ENCODE results near the gene RAB11FIP3. TPM values are rescaled to one million over a fixed set of nuclear protein-coding genes. Genes with fewer than 3 reads are reported as not detected.

RAB11FIP3 gene
- total RNA-seq, 1 experiment from 2014 or later: 37.1 TPM

DNA sequence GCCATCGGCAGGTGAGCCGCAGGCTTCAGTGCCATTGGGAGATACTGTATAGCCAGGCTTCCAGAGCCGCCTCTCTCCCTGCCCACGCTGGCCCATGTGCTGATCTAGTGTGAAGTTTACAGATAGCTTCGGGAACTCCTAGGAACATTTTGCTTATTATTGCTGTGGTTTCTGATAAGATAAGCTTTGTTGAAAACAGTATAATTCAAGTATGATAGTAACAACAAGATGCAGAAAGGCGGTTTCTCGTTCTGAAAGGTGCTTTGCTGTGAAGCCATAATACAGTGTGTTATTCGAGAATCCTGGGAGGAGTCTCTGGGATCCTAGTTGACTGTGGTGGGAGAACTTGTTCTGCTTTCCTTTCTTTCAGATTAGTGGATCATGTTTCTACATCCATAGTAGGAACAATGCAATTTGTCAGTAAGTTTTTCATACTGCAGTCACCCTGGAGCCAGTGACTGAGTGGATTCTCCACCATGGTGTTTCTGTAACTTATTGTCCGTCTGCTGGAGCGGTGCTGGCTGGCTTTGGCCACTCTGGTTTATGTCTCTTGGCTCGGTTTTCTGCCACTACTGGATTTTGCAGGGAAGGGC, 31.5 kb downstream of the RAB11FIP3 start:
- Histone ChIP-seq H3K23me2 (ENCODE audit: insufficient read length, low read depth, low read length, poor library complexity, severe bottlenecking) (no peaks in the 10 kb centered on the region), H3K18ac (ENCODE audit: insufficient read length, low read depth, low read length) (no peak overlapping the region), H2BK15ac (ENCODE audit: low read depth, low read length) (no peak overlapping the region), H4K91ac (ENCODE audit: insufficient read length, low read depth, low read length) (no peak overlapping the region), H3K14ac (ENCODE audit: insufficient read depth, low read length) (no peak overlapping the region), H3K27me3 (ENCODE audit: insufficient read depth, low read length) (no peaks in the 10 kb centered on the region), H3K9ac (ENCODE audit: extremely low read depth, insufficient read length, low read length) (no peak overlapping the region), H3K4me1 (ENCODE audit: insufficient read depth, low read length) (peaks cover 3% of the 10 kb centered on the region; the same call in 1 of the 2 replicates), H2BK5ac (ENCODE audit: insufficient read length, low read length) (no peak overlapping the region), H4K20me1 (ENCODE audit: control insufficient read depth, insufficient read depth, insufficient read length) (no peaks in the 10 kb centered on the region), H3K4ac (ENCODE audit: low read depth, low read length) (no peak overlapping the region), H3K4me2 (ENCODE audit: insufficient read depth, insufficient read length, low read length) (peak overlapping the region; percentile 24), H2AFZ (ENCODE audit: low read length) (no peak overlapping the region), H3K27ac (ENCODE audit: insufficient read length, low read depth, low read length) (no peak overlapping the region), H2BK20ac (ENCODE audit: low read depth, low read length, poor library complexity, severe bottlenecking) (no peak overlapping the region), H3K56ac (ENCODE audit: insufficient read length, low read depth, low read length) (no peak overlapping the region), H3K23ac (ENCODE audit: insufficient read length, low read depth, low read length) (no peak overlapping the region), H4K8ac (replicated peaks; ENCODE audit: insufficient read length, low read depth, low read length) (no peak overlapping the region), H3T11ph (ENCODE audit: low read length) (no peak overlapping the region), H2BK120ac (ENCODE audit: low read depth, low read length, poor library complexity, severe bottlenecking) (no peak overlapping the region), H4K5ac (ENCODE audit: insufficient read length, low read depth, low read length) (no peak overlapping the region), H2AK5ac (ENCODE audit: insufficient read length, low read length) (no peak overlapping the region), H3K9me3 (ENCODE audit: control insufficient read depth, low read depth, low read length) (no peaks in the 10 kb centered on the region), H3K79me1 (ENCODE audit: insufficient read depth, low read depth, low read length, poor library complexity, severe bottlenecking) (no peaks in the 10 kb centered on the region), H3K79me2 (ENCODE audit: insufficient read depth, low read length) (no peaks in the 10 kb centered on the region), H2BK12ac (ENCODE audit: insufficient read length, low read depth, low read length) (no peak overlapping the region)
- Mint-ChIP-seq H3K4me1 (peaks cover 14 to 29% of the 10 kb centered on the region in 2 experiments), H3K36me3 (ENCODE audit: insufficient read depth in 1 of 3, low read depth in 3 of 3) (peaks cover 9 to 10% (median 9%) of the 10 kb centered on the region in 3 experiments), H3K27ac (peak overlapping the region in 2 of 3 experiments; percentile 63 to 88; a peak in 4 of 7 replicates), H3K9me3 (no peaks in the 10 kb centered on the region), H3K27me3 (ENCODE audit: low read depth) (no peaks in the 10 kb centered on the region), H3K4me3 (no peak overlapping the region; a peak in 1 of 5 replicates)
- no peak for DNase-seq
- TF ChIP-seq, protein P1, sequence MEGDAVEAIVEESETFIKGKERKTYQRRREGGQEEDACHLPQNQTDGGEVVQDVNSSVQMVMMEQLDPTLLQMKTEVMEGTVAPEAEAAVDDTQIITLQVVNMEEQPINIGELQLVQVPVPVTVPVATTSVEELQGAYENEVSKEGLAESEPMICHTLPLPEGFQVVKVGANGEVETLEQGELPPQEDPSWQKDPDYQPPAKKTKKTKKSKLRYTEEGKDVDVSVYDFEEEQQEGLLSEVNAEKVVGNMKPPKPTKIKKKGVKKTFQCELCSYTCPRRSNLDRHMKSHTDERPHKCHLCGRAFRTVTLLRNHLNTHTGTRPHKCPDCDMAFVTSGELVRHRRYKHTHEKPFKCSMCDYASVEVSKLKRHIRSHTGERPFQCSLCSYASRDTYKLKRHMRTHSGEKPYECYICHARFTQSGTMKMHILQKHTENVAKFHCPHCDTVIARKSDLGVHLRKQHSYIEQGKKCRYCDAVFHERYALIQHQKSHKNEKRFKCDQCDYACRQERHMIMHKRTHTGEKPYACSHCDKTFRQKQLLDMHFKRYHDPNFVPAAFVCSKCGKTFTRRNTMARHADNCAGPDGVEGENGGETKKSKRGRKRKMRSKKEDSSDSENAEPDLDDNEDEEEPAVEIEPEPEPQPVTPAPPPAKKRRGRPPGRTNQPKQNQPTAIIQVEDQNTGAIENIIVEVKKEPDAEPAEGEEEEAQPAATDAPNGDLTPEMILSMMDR (conservative IDR thresholded peaks at IDR 0.05): no peak
- WGBS (ENCODE audit: extremely low coverage, insufficient read length, low lambda C conversion rate): no CpG with 5 or more reads among the region's 11 CpGs
